SK-N-SH (cell line): ENCODE data around the gene SZT2. TPM values are rescaled to one million over a fixed set of nuclear protein-coding genes. Genes with fewer than 3 reads are reported as not detected.

Experiments
- CTCF ChIA-PET: fragments of 300-600, 350-600 bp; formaldehyde crosslinking; extraction: SDS; loops from one replicate; lab custom pipeline; 2021; lab: Yijun Ruan, JAX
- POLR2A ChIA-PET: fragments of 350-600 bp; sonication (Branson Sonifier 250); formaldehyde crosslinking; extraction: SDS; loops from one replicate; lab custom pipeline; 2020; ENCODE audit warnings: antibody characterized with exemption, inconsistent platforms; lab: Yijun Ruan, JAX
- DNase-seq: peaks from one replicate; pipeline ENCODE4 v3.0.0; 2012
- H2AFZ ChIP-seq: fragments of 200-600 bp; sonication (generic); 2 replicates; pipeline ENCODE4 v1.8.1; 2016; ENCODE audit warnings: antibody characterized with exemption, mild to moderate bottlenecking, low read depth
- H3F3A ChIP-seq: fragments of 200-600 bp; sonication (generic); replicated peaks from 2 replicates; pipeline ENCODE3; 2016; ENCODE audit warnings: antibody characterized with exemption, mild to moderate bottlenecking; ENCODE audit not compliant: insufficient read depth
- H3K27ac ChIP-seq, 2 experiments: fragments of 200-500 bp in 1 of 2; fragments of 200-600 bp in 1 of 2; sonication (Bioruptor generic) in 1 of 2; sonication (generic), shearing (Covaris generic) in 1 of 2; 2 replicates each; pipeline versions ENCODE4 v1.5.1 to v1.6.1; 2014 to 2016; ENCODE audit warnings: low read depth in 2 of 2, inconsistent platforms in 1 of 2, low read length in 1 of 2, mild to moderate bottlenecking in 1 of 2, mixed read lengths in 1 of 2
- H3K27me3 ChIP-seq: fragments of 200-600 bp; sonication (generic), shearing (Covaris generic); 2 replicates; pipeline ENCODE4 v1.6.1; 2016; ENCODE audit warnings: mixed run types; ENCODE audit not compliant: insufficient read depth
- H3K36me3 ChIP-seq, 2 experiments: fragments of 200-500 bp in 1 of 2; fragments of 200-600 bp in 1 of 2; sonication (Bioruptor generic) in 1 of 2; sonication (generic) in 1 of 2; replicated peaks in 1 of 2; 2 replicates each; pipeline versions ENCODE3 to v1.5.1; 2014 to 2016; ENCODE audit warnings: low read length in 1 of 2, mild to moderate bottlenecking in 1 of 2; ENCODE audit not compliant: insufficient read depth in 2 of 2, control insufficient read depth in 1 of 2
- H3K4me1 ChIP-seq, 2 experiments: fragments of 200-500 bp in 1 of 2; fragments of 200-600 bp in 1 of 2; sonication (Bioruptor generic) in 1 of 2; sonication (generic), shearing (Covaris generic) in 1 of 2; 2 replicates each; pipeline versions ENCODE4 v1.5.1 to v1.6.1; 2014 to 2016; ENCODE audit warnings: low read depth in 1 of 2, low read length in 1 of 2, mixed run types in 1 of 2; ENCODE audit not compliant: insufficient read depth in 2 of 2, control insufficient read depth in 1 of 2
- H3K4me2 ChIP-seq: fragments of 200-600 bp; sonication (generic), shearing (Covaris generic); 2 replicates; pipeline ENCODE4 v1.6.1; 2017; ENCODE audit warnings: mixed run types
- H3K4me3 ChIP-seq, 2 experiments: fragments of 200-500 bp in 1 of 2; fragments of 200-600 bp in 1 of 2; sonication (Bioruptor generic) in 1 of 2; sonication (generic), shearing (Covaris generic) in 1 of 2; 2 replicates each; pipeline versions ENCODE4 v1.5.1 to v1.8.1; 2014 to 2016; ENCODE audit warnings: low read depth in 2 of 2, inconsistent platforms in 1 of 2, low read length in 1 of 2, mild to moderate bottlenecking in 1 of 2, mixed read lengths in 1 of 2, moderate library complexity in 1 of 2
- H3K79me2 ChIP-seq: fragments of 200-600 bp; sonication (generic); 2 replicates; pipeline ENCODE4 v1.8.1; 2017; ENCODE audit warnings: mild to moderate bottlenecking; ENCODE audit not compliant: insufficient read depth
- H3K9ac ChIP-seq: fragments of 200-600 bp; sonication (generic); 2 replicates; pipeline ENCODE4 v1.6.1; 2017; ENCODE audit warnings: mixed run types
- H3K9me2 ChIP-seq: fragments of 200-600 bp; sonication (generic); 2 replicates; pipeline ENCODE4 v1.6.1; 2017; ENCODE audit warnings: mixed run types
- H3K9me3 ChIP-seq: fragments of 200-600 bp; sonication (generic); 2 replicates; pipeline ENCODE4 v1.6.1; 2017; ENCODE audit warnings: mixed run types, mild to moderate bottlenecking, moderate library complexity
- H4K20me1 ChIP-seq: fragments of 200-600 bp; sonication (generic); 2 replicates; pipeline ENCODE4 v1.6.1; 2017; ENCODE audit warnings: mild to moderate bottlenecking, mixed run types; ENCODE audit not compliant: insufficient read depth
- CHD2 ChIP-seq: fragments of 150-350 bp; IDR thresholded peaks from 2 replicates; pipeline ENCODE4 v1.6.1; 2018; ENCODE audit warnings: low read length; ENCODE audit not compliant: partially characterized antibody
- EZH2phosphoT487 ChIP-seq: fragments of 200-600 bp; sonication (generic); IDR thresholded peaks from 2 replicates; pipeline ENCODE4 v1.6.1; 2017; ENCODE audit warnings: low read depth, mixed run types, mild to moderate bottlenecking, antibody characterized with exemption, moderate library complexity, borderline replicate concordance
- FOXJ3 ChIP-seq: sonication (generic); formaldehyde crosslinking; IDR thresholded peaks from 2 replicates; pipeline ENCODE4 v1.5.1; 2020; ENCODE audit warnings: mild to moderate bottlenecking, missing genetic modification reagents
- GATA2 ChIP-seq: sonication (generic); formaldehyde crosslinking; IDR thresholded peaks from 2 replicates; pipeline ENCODE4 v1.5.0; 2020; ENCODE audit warnings: mild to moderate bottlenecking, missing genetic modification reagents
- MAX ChIP-seq: IDR thresholded peaks from 2 replicates; pipeline ENCODE4 v1.4.0; 2012; ENCODE audit warnings: low read depth
- MXI1 ChIP-seq: IDR thresholded peaks from 2 replicates; pipeline ENCODE4 v1.6.1; 2012; ENCODE audit warnings: mild to moderate bottlenecking, low read depth, low read length, improper control_type of control experiment
- NFIC ChIP-seq: IDR thresholded peaks from 2 replicates; pipeline ENCODE4 v1.4.0; 2012; ENCODE audit warnings: borderline replicate concordance
- RAD21 ChIP-seq: IDR thresholded peaks from 2 replicates; pipeline ENCODE4 v1.6.1; 2012; ENCODE audit warnings: mild to moderate bottlenecking, low read length
- RXRA ChIP-seq: IDR thresholded peaks from 2 replicates; pipeline ENCODE4 v1.4.0; 2012; ENCODE audit warnings: low read depth, mild to moderate bottlenecking, borderline replicate concordance
- TAF1 ChIP-seq: IDR thresholded peaks from 2 replicates; pipeline ENCODE4 v1.6.1; 2012; ENCODE audit warnings: low read depth, mild to moderate bottlenecking, low read length, moderate library complexity, borderline replicate concordance
- USF1 ChIP-seq: IDR thresholded peaks from 2 replicates; pipeline ENCODE4 v1.4.0; 2012; ENCODE audit warnings: low read depth, borderline replicate concordance
- WGBS: methylation state at CpG from one replicate; pipeline ENCODE4 v1.1.6; 2017; ENCODE audit warnings: low lambda C conversion rate; 5-methylcytosine and 5-hydroxymethylcytosine counted together
- polyA plus RNA-seq, 3 experiments: library from polyadenylated mRNA; depleted of rRNA; stranded (reverse); fragments of >200 nt; gene quantifications; 2 replicates each; pipeline ENCODE4 v1.2.3, GENCODE V29; 2012
- TF ChIP-seq, protein P1 (sequence below): fragments of 150-350 bp; IDR thresholded peaks from 2 replicates; pipeline ENCODE4 v1.6.1; 2016; ENCODE audit warnings: mild to moderate bottlenecking, low read depth, low read length
- TF ChIP-seq, protein P2 (sequence below): IDR thresholded peaks from 2 replicates; pipeline ENCODE4; 2012

SZT2 gene
- polyA plus RNA-seq, 1 of the 3 experiments (the other 2 are of a cell fraction): 12.9 TPM

- Histone ChIP-seq H3K4me1 (peaks cover 12 to 13% of the 10 kb centered on the region in 2 experiments; a peak in 2 of 4 replicates), H4K20me1 (no peaks in the 10 kb centered on the region)
- CTCF ChIA-PET: no interaction called here
- no peak for TF ChIP-seq USF1
- no peak for TF ChIP-seq MAX
- no peak for TF ChIP-seq TAF1
- no peak for TF ChIP-seq RXRA
- no peak for TF ChIP-seq RAD21
- TF ChIP-seq EZH2phosphoT487: no peak
- TF ChIP-seq CHD2: no peak
- TF ChIP-seq, all 33 proteins: peak for 0
- no peak overlapping the region for H3K9ac ChIP-seq
- no peaks in the 10 kb centered on the region for H3K27me3 ChIP-seq
- no peaks in the 10 kb centered on the region for H3K36me3 ChIP-seq
- no peak overlapping the region for H2AFZ ChIP-seq
- no peaks in the 10 kb centered on the region for H3K9me3 ChIP-seq
- 100% methylated on average over 2 of the region's 2 CpGs for WGBS
- H3K9me2 ChIP-seq: no peaks in the 10 kb centered on the region
- H3F3A ChIP-seq: peaks cover 10% of the 10 kb centered on the region
- POLR2A ChIA-PET: no interaction called here
- H3K4me2 ChIP-seq: no peak overlapping the region
- H3K27ac ChIP-seq: no peak overlapping the region
- no peak for DNase-seq
- H3K4me3 ChIP-seq: no peak overlapping the region
- no peaks in the 10 kb centered on the region for H3K79me2 ChIP-seq
These were observed 37.4 kb upstream of the SZT2 start for GRCh38 chr1:43352351-43352705.

DNA sequence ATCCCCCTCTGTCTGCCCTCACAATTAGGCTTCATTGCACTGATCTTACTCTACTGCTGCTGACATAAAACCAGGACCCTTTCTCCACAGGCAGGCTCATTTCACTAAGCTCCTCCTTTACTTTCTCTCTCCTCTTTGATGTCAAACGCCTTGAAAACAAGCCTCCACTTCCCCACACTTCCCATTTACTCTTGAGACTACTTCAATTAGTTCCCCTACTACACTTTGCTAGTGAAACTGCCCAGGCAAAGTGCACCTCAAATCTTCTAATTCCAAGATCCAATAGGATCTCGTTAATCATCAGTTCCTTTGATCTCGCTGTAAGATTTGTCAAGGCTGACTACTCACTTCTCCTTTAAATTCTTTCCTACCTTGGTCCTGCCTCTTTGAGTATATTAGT lies 36.8 kb upstream of the SZT2 start:
- no peak overlapping the region for H3K9ac ChIP-seq
- no peak overlapping the region for H3K4me2 ChIP-seq
- H3K9me3 ChIP-seq: no peaks in the 10 kb centered on the region
- ChIA-PET CTCF (interaction anchor here (1.1 kb wide), 1 partner anchor 126 kb away, joined by 4 read pairs; no protein-coding TSS in a partner anchor), POLR2A (no interaction called here)
- no peaks in the 10 kb centered on the region for H3K27me3 ChIP-seq
- H3K4me3 ChIP-seq: no peak overlapping the region
- peaks cover 12% of the 10 kb centered on the region for H3F3A ChIP-seq
- no peaks in the 10 kb centered on the region for H3K36me3 ChIP-seq
- no peak for TF ChIP-seq FOXJ3
- no peak for TF ChIP-seq MAX
- TF ChIP-seq, protein P1, sequence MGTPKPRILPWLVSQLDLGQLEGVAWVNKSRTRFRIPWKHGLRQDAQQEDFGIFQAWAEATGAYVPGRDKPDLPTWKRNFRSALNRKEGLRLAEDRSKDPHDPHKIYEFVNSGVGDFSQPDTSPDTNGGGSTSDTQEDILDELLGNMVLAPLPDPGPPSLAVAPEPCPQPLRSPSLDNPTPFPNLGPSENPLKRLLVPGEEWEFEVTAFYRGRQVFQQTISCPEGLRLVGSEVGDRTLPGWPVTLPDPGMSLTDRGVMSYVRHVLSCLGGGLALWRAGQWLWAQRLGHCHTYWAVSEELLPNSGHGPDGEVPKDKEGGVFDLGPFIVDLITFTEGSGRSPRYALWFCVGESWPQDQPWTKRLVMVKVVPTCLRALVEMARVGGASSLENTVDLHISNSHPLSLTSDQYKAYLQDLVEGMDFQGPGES: no peak
- no peak for TF ChIP-seq GATA2
- TF ChIP-seq, protein P2, sequence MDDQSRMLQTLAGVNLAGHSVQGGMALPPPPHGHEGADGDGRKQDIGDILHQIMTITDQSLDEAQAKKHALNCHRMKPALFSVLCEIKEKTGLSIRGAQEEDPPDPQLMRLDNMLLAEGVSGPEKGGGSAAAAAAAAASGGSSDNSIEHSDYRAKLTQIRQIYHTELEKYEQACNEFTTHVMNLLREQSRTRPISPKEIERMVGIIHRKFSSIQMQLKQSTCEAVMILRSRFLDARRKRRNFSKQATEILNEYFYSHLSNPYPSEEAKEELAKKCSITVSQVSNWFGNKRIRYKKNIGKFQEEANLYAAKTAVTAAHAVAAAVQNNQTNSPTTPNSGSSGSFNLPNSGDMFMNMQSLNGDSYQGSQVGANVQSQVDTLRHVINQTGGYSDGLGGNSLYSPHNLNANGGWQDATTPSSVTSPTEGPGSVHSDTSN: no peak
- TF ChIP-seq TAF1: no peak
- TF ChIP-seq EZH2phosphoT487: no peak
- TF ChIP-seq MXI1: no peak
- no peak for TF ChIP-seq NFIC
- H3K27ac ChIP-seq: no peak overlapping the region
- peaks cover 2% of the 10 kb centered on the region; the same call in 1 of the 2 replicates for H3K79me2 ChIP-seq
- H2AFZ ChIP-seq: no peak overlapping the region
- peaks cover 14 to 16% of the 10 kb centered on the region in 2 experiments; a peak in 2 of 4 replicates for H3K4me1 ChIP-seq
- no peak for DNase-seq
- 76% methylated on average over 3 of the region's 3 CpGs for WGBS
- no peaks in the 10 kb centered on the region for H3K9me2 ChIP-seq
- H4K20me1 ChIP-seq: no peaks in the 10 kb centered on the region
